ENCODE measurements around the gene IL4I1. TPM values are rescaled to one million over a fixed set of nuclear protein-coding genes. Genes with fewer than 3 reads are reported as not detected.

The IL4I1 gene
- total RNA-seq, 1 experiment from 2014 or later, result 8.2 TPM

GRCh38 chr19:49879243-49879963 is 17.3 kb downstream of the IL4I1 start:
- H3K27me3 Mint-ChIP-seq (ENCODE audit: unreplicated experiment), result no peaks in the 10 kb centered on the region
- DNase-seq, result no peak
- no TSS peak for BruUV-seq (replicated peaks)
- no peaks in the 10 kb centered on the region for H3K9me3 Mint-ChIP-seq (ENCODE audit: low read depth, unreplicated experiment)
- H3K4me1 Mint-ChIP-seq (ENCODE audit: low read depth, unreplicated experiment), result peaks cover 17% of the 10 kb centered on the region
- no peaks in the 10 kb centered on the region for H3K36me3 Mint-ChIP-seq (ENCODE audit: insufficient read depth, unreplicated experiment)
- no peak for TF ChIP-seq CTCF (IDR thresholded peaks at IDR 0.05; ENCODE audit: unreplicated experiment)
- CTCF ChIA-PET, result interaction anchor here (1.4 kb wide), 1 partner anchor 10 kb away, joined by 3 read pairs; no protein-coding TSS in a partner anchor
- intact Hi-C loops (cut with micrococcal nuclease; ENCODE audit: unreplicated experiment), result no loop called here
- no peak overlapping the region for H3K4me3 Mint-ChIP-seq (ENCODE audit: low read depth, unreplicated experiment)
- H3K27ac Mint-ChIP-seq (ENCODE audit: unreplicated experiment), result no peak overlapping the region

- intact Hi-C loops (cut with micrococcal nuclease; ENCODE audit: unreplicated experiment), result no loop called here
- BruUV-seq (replicated peaks), result no TSS peak
- no peak overlapping the region for H3K27ac Mint-ChIP-seq (ENCODE audit: unreplicated experiment)
Measured at GRCh38 chr19:49878744-49879070, 18.0 kb downstream of the IL4I1 start.

GRCh38 chr19:49877879-49878743 is 18.6 kb downstream of the IL4I1 start:
- TF ChIP-seq CTCF (IDR thresholded peaks at IDR 0.05; ENCODE audit: unreplicated experiment), result no peak
- Mint-ChIP-seq H3K4me3 (ENCODE audit: low read depth, unreplicated experiment) (no peak overlapping the region), H3K4me1 (ENCODE audit: low read depth, unreplicated experiment) (peaks cover 17% of the 10 kb centered on the region), H3K9me3 (ENCODE audit: low read depth, unreplicated experiment) (no peaks in the 10 kb centered on the region), H3K27ac (ENCODE audit: unreplicated experiment) (no peak overlapping the region), H3K27me3 (ENCODE audit: unreplicated experiment) (no peaks in the 10 kb centered on the region), H3K36me3 (ENCODE audit: insufficient read depth, unreplicated experiment) (no peaks in the 10 kb centered on the region)
- BruUV-seq (replicated peaks), result no TSS peak
- peak; percentile 100 for DNase-seq
- CTCF ChIA-PET, result interaction anchor here (1.4 kb wide), 1 partner anchor 9 kb away, joined by 3 read pairs; no protein-coding TSS in a partner anchor
- intact Hi-C loops (cut with micrococcal nuclease; ENCODE audit: unreplicated experiment), result no loop called here

More at GRCh38 chr19:49878744-49879070, 18.0 kb downstream of the IL4I1 start:
- no peaks in the 10 kb centered on the region for H3K36me3 Mint-ChIP-seq (ENCODE audit: insufficient read depth, unreplicated experiment)
- no peaks in the 10 kb centered on the region for H3K27me3 Mint-ChIP-seq (ENCODE audit: unreplicated experiment)
- DNase-seq, result no peak
- TF ChIP-seq CTCF (IDR thresholded peaks at IDR 0.05; ENCODE audit: unreplicated experiment), result no peak
- CTCF ChIA-PET, result interaction anchor here (1.4 kb wide), 1 partner anchor 9 kb away, joined by 3 read pairs; no protein-coding TSS in a partner anchor
- H3K9me3 Mint-ChIP-seq (ENCODE audit: low read depth, unreplicated experiment), result no peaks in the 10 kb centered on the region
- no peak overlapping the region for H3K4me3 Mint-ChIP-seq (ENCODE audit: low read depth, unreplicated experiment)
- H3K4me1 Mint-ChIP-seq (ENCODE audit: low read depth, unreplicated experiment), result peaks cover 17% of the 10 kb centered on the region

GRCh38 chr19:49877020-49877878 is 19.4 kb downstream of the IL4I1 start, which contains the start of the genes AKT1S1 and TBC1D17:
AKT1S1 (minus strand) TSS chr19:49877355; CDS start chr19:49873295, 4,060 bp downstream.
TBC1D17 (plus strand) TSS chr19:49877702; CDS start chr19:49877724, 22 bp downstream.
- Mint-ChIP-seq H3K4me1 (ENCODE audit: low read depth, unreplicated experiment) (peaks cover 17% of the 10 kb centered on the region), H3K4me3 (ENCODE audit: low read depth, unreplicated experiment) (no peak within 1 kb of the TSS), H3K36me3 (ENCODE audit: insufficient read depth, unreplicated experiment) (peaks cover 5% of the 10 kb centered on the region), H3K27me3 (ENCODE audit: unreplicated experiment) (no peaks in the 10 kb centered on the region), H3K9me3 (ENCODE audit: low read depth, unreplicated experiment) (no peaks in the 10 kb centered on the region), H3K27ac (ENCODE audit: unreplicated experiment) (no peak within 1 kb of the TSS)
- peak; percentile 99 for DNase-seq
- CTCF ChIA-PET, result interaction anchor here (1.3 kb wide), 1 partner anchor 21 kb away, joined by 3 read pairs; no protein-coding TSS in a partner anchor
- TF ChIP-seq CTCF (IDR thresholded peaks at IDR 0.05; ENCODE audit: unreplicated experiment), result no peak
- BruUV-seq (replicated peaks), result no TSS peak
- intact Hi-C loops (cut with micrococcal nuclease; ENCODE audit: unreplicated experiment), result no loop called here

Measured in Calu3 (cell line).